Right kidney (tissue), 1 donor: Measurements from ENCODE around the gene ROMO1.
"Not testable (repeated sequence)": the region's sequence is repeated elsewhere in the genome, so short reads cannot be mapped to it uniquely, and the experiment has no call there.

ENCODE experiments used
- DNase-seq: peaks from one replicate; pipeline ENCODE4 v3.0.0-alpha.2; 2016

Gene ROMO1

GRCh38 chr20:35669681-35670080 lies 29.5 kb upstream of the ROMO1 start:
- no peak for DNase-seq

GRCh38 chr20:35673884-35674283 lies 25.3 kb upstream of the ROMO1 start:
- DNase-seq, result no peak

- no peak for DNase-seq
These were observed 24.3 kb upstream of the ROMO1 start for GRCh38 chr20:35674921-35675320.

GRCh38 chr20:35680452-35681183 lies 18.6 kb upstream of the ROMO1 start:
- no peak for DNase-seq

GRCh38 chr20:35681960-35682359 lies 17.2 kb upstream of the ROMO1 start:
- DNase-seq, result no peak

- not testable (repeated sequence) for DNase-seq
These were observed 13.8 kb upstream of the ROMO1 start for GRCh38 chr20:35685368-35685767.

- not testable (repeated sequence) for DNase-seq
These were observed 12.3 kb upstream of the ROMO1 start for GRCh38 chr20:35686872-35687271.

- DNase-seq, result no peak
These were observed 8.9 kb upstream of the ROMO1 start for GRCh38 chr20:35690265-35690664.

- DNase-seq, result no peak
These were observed 3.9 kb upstream of the ROMO1 start for GRCh38 chr20:35695245-35695749.

GRCh38 chr20:35695978-35696377 lies 3.2 kb upstream of the ROMO1 start:
- no peak for DNase-seq

GRCh38 chr20:35697696-35698297 lies 1.4 kb upstream of the ROMO1 start:
- DNase-seq, result no peak

- DNase-seq, result no peak
These were observed 693 bp upstream of the ROMO1 start for GRCh38 chr20:35698298-35699126.

- no peak for DNase-seq
These were observed 886 bp downstream of the ROMO1 start for GRCh38 chr20:35699957-35700624.

GRCh38 chr20:35700625-35701148 lies 1.5 kb downstream of the ROMO1 start:
- DNase-seq, result no peak

- no peak for DNase-seq
These were observed 3.0 kb downstream of the ROMO1 start for GRCh38 chr20:35702051-35702823.

GRCh38 chr20:35702824-35703695 lies 3.9 kb downstream of the ROMO1 start:
- DNase-seq, result no peak

- DNase-seq, result no peak
These were observed 5.5 kb downstream of the ROMO1 start for GRCh38 chr20:35704514-35705261.

GRCh38 chr20:35705894-35706293 lies 6.7 kb downstream of the ROMO1 start:
- DNase-seq, result not testable (repeated sequence)
